Measurements from ENCODE around the gene THADA.
A peak's percentile ranks its signal among the peaks of the same experiment; 100 is the strongest.

The THADA gene

DNA sequence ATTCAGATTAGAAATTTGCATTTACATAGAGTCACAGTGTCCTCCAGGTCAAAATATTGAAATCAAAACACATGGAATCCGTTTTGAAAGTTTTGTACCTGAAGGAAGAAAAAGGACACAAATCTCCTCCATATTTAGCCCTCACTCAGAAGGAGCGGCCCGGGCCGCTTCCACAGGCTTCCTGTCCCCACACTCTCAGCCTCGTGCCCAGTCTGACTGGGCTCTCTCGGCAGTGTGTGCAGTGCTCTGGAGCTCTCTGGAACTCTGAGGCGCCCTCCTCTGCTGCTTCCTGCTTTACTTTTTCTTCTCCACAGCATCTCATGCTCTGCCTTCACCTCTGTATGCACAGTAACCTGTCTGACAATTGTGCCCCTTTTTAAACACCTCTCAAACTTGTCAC lies 347.2 kb downstream of the THADA start:
- no peak for DNase-seq (ENCODE audit: low read depth in 2 of 2)

DNA sequence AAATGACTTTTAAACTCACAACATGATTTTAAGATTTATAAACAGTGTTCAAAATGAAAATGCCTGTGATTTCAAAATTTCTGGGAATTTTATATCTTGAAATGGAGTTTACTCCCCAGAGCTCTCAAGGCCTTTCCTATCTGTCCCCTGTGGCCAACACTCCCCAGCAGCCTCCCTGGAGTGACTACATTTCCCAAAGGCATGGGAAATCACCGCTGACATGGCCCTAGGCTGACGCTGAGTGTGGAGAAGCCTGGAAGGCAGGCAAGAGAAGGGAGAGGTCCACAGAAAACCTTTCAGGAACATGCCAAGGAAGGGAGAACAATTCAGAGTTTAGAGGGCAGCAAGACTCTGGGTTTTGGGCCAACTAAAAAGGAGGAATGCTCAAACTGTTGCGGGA lies 349.2 kb downstream of the THADA start:
- no peak for DNase-seq (ENCODE audit: low read depth in 2 of 2)

DNA sequence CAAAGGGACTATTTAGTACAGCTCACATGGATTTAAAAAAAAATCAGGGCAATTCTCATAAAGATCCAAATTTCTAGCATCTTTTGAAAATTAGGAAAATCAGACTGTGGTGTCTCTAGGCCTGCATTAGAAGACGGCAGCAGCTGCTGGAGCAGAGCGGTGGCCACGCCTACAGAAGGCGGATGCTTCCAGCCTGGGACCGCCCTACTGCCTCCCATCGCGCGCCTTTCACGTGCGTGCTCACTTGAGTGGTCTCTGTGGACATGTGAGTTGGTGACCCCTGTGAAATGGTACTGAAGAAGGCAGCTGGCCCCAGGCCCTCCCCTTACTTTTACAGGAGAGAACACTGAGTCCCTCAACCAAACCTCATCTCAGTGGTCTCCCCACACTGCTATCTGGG lies 354.3 kb downstream of the THADA start:
- DNase-seq (ENCODE audit: low read depth in 2 of 2), result no peak

DNA sequence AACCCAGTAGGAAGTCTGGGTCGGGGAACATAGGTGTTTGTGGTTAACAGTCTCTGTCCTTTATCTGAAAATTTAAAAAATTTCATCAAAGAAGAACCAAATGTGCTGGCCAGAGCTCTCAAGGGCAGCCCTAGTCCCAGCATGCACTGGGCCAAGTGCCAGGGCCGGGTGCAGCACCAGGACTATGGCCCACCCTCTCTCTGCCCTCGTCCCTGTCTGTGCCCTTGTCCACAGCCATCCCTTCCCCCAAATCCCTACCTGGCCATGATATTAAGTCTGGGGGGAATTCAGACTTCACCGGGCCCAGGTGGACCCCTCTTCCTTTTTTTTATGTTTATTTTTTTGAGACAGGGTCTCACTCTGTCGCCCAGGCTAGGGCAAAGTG lies 355.1 kb downstream of the THADA start:
- no peak for DNase-seq (ENCODE audit: low read depth in 2 of 2)

DNA sequence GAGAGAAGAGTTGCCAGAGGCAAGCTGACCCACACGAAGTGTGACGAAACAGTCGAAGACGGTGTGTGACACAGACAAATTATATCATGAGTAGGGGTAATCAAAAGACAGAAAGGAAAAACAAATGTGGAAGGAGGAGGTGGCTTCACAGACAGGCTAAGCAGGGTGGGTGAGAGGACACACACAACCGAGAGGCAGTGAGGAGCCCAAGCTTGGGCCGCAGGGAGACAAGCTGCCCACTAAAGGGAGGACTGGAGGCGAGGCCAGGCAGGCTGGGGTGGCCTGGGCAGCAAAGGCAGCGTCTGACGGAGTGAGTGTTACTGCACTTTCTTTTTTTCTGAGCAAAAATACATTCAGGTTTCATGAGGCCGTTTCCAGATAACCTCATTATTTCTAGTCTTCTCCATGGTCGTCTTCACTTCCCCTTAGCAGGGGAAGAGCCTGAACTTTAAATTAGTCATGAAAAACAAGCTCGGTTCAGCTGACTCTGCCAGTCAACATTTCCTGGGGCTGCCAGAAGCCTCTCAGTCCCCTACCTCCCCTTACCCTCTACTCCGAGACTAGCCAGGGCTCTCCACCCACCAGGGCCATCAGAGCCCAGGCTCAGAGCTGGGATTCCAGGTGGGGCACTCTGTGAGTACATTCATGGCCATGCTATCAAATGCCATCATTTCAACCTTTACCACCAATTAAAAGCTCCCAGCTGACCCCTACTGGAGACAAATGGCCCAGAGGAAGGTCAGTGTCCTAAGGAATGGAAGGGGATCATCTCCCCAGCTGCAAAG lies 355.7 kb downstream of the THADA start:
- no peak for DNase-seq (ENCODE audit: low read depth in 2 of 2)

DNA sequence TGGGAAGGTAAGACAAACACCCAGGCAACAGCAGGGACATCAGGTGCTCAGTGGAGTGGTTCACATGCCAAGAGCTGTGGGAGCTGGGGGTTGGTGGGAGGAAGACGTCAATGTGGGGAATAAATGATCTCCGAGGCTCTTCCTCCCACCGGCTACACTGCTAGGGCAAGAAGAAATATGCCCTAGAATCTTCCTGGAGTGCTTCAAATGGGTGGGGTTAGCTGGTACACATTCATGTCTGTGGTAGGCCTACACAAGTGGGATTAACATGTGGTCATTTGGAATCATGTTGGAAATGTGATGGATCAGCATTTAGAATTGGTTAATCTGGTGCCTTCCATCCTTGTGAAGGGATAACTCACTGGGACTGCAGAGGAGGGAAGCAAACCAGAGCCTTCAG lies 357.0 kb downstream of the THADA start:
- no peak for DNase-seq (ENCODE audit: low read depth in 2 of 2)

DNA sequence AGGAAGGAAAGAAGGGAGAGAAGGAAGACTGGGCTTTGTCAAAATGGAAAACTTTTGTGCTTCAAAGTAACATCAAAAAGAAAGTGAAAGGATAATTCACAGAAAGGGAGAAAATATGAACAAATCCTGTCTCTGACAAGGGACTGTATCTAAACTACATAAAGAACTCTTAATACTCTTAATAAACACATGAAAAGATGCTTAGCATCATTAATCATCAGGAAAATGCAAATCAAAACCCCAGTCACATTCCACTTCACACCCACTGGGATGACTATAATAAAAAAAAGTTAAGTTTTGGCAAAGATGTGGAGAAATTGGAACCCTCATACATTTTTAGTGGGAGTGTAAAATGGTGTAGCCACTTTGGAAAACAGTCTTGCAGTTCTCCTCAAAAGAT lies 357.7 kb downstream of the THADA start:
- DNase-seq (ENCODE audit: low read depth in 2 of 2), result no peak

DNA sequence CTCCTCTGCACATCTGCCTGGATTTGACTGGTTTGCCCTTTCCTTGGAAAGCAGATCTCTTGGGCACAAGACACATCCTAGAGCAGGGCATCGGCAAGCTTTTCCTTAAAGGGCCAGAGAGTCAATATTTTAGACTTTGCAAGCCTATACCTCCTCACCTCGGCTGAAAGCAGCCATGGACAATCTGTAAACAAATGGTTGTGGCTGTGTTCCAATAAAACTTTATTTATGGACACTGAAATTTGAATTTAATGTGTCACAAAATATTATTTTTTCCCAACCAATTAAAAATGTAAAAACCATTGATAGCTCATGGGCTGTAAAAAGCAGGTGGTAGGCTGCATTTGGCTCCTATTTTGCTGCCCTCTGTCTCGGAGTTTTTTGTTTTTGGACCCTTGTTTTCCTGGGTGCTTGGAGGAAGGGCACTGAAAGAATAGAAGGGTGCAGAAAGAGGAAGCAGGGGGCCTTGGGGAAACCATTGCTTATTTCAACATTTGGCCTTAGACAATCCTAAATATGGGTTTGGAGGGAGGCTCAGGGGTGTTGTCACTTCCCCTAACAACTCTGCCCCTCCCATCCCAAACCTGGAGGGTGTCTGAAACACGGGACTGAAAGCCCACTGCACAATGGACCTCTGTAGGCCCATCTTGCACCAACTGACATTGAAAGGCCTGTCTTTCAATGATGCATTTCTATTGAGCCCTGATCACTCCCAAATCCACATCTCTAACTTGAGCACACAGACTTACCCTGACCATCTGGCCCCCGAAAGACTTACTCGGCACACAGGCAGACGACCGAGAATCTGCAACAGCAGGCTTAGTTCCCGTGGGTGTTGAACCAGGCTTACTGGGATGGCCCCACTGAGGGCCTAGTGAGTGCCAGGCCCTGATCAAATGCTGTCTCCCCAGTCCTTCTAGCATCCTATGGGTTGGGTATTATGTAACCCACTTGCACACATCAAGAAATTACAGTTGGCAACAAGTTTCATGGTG lies 362.3 kb downstream of the THADA start:
- no peak for DNase-seq (ENCODE audit: low read depth in 2 of 2)

DNA sequence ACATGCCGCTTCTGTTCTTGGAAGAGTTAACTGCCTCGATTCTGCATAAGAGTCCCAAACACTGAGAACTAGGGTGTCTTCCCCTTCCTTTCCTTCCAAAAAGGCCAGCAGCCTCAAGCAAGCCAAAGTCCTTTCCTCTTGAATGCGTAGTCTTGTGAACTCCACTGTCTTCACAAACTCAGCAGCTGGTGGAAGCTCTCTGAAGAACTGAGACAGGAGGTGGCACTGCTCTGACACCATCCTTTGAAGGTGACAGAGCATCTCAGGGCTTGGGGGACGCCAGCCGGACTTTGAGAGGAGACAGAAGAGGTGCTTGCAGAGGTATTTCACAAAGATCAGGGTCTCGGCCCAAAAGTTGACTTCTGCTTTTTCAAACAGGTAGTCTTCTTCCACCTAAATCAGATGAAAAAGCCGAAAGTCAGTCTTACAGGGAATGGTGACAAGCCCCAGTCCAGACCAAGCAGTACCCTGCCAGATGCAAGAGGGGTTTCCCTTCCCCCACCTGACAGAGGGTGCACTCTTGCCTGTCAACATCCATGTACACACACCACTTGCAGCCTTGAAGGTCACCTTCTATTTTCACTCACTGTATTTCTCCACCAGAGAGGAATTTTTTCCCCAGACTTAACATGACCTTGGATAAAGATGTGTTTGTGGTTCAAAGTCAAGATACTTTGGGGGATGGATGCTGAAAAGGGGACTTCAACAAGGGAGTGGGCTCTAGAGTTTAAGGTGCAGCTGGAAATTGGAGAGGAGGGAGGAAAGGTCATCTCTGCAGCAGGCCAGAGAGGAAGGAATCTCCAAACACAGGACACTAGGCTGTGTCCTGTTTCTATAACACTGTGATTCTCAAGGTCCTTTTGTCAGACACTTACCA lies 364.6 kb downstream of the THADA start:
- no peak for DNase-seq (ENCODE audit: low read depth in 2 of 2)

DNA sequence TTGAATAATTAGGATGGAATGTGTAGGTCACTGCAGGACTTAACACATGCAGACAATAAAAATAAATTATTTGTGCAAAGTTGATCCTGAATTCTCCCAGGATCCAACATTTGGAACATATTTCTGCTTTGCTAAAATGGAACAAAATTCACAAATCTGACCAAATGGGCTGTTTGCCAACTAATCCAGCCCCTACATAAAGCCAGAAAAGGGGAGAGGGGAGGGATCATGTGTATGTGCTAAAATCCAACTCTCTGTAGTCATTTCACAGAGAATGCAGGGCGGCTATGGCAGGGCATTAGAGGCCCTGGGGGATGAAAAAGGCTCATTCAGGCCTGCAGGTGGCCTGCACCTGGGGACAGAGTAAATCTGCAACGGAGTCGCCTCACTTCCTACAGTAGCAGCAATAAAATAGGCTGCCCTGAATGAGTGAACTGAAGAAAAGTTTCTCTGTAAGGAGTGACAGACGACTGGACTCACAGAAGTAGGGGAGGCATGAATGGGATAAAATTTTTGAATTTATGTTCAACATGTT lies 365.4 kb downstream of the THADA start:
- no peak for DNase-seq (ENCODE audit: low read depth in 2 of 2)

DNA sequence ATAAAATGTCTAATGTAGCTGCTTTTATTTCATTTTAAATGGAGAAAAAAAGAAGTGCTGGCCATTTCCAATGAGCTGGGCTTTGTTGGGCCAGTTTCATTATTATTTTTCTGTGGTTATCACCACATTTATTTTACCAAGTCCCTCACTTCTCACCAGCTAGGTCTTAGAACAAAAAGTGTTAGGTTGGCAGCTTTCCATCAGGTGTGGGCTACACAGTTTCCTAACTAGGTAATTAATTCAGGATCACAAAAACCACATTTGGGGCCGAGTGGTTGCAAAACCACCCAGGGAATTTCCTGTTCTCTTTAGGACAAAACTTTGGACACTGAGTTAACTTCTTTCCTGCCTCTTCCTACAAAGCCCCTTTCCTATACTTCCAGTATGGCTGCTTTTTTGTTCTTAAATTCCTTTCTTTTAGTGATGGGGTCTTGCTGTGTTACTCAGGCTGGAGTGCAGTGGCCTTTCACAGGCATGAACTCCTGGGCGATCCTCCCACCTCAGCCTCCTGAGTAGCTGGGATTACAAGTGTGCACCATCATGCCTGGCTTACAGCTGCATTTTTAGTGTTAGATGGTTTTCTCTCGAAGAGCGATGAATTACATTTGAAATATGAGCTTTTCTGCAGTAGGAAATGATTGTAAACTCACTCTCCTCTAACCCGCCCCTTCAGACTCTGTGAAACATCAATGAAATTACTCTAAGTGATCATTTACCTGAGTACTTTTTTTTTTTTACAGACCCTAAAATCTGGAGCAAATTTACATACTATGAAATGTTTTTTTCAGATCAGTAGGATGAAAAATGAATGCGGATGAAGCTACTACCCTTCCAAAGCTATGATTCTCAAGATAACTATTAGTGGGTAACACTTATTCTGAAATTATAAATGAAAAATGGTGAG lies 366.8 kb downstream of the THADA start:
- no peak for DNase-seq (ENCODE audit: low read depth in 2 of 2)

DNA sequence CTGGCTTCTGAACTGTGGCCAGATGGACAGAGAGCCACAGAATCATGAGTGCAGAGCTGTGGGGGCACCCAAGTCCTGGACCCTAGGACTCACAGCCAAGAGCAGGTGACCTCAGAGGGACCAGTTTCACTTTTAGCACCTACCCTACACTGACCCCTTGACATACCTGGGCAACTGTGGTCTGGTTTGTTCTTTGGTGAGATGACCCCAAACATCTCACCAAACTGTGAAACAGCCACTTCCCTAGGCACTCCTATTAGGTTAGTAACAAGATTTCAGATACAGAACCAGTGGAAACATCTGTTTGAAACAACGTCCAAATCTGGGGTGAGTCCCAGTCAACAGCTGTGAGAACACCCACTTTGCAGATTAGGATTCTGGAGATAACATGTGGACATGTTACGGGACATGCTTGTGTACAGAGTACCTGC lies 367.5 kb downstream of the THADA start:
- no peak for DNase-seq (ENCODE audit: low read depth in 2 of 2)

DNA sequence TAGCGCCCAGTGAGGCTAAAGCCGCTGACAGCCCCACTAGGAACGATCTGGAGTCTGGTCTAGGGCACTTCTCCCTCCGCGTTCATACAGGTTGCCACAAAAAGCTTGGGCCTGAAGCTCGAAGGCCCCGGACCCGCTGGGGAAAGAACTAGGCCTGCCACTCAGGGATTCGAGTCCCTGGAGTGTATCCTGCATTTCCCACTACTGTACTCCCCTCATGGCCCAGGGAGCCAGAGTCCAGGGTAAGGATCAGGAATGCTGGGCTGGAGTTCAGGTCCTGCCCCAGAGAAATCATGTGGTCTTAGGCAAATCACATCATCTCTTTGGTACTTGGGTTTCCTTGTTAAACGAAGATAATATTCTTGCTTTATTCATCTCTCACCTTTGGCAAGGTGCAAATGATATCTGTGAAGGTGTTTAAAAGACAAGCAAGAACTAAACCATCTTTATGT lies 368.0 kb downstream of the THADA start:
- DNase-seq (ENCODE audit: low read depth in 2 of 2), result no peak

DNA sequence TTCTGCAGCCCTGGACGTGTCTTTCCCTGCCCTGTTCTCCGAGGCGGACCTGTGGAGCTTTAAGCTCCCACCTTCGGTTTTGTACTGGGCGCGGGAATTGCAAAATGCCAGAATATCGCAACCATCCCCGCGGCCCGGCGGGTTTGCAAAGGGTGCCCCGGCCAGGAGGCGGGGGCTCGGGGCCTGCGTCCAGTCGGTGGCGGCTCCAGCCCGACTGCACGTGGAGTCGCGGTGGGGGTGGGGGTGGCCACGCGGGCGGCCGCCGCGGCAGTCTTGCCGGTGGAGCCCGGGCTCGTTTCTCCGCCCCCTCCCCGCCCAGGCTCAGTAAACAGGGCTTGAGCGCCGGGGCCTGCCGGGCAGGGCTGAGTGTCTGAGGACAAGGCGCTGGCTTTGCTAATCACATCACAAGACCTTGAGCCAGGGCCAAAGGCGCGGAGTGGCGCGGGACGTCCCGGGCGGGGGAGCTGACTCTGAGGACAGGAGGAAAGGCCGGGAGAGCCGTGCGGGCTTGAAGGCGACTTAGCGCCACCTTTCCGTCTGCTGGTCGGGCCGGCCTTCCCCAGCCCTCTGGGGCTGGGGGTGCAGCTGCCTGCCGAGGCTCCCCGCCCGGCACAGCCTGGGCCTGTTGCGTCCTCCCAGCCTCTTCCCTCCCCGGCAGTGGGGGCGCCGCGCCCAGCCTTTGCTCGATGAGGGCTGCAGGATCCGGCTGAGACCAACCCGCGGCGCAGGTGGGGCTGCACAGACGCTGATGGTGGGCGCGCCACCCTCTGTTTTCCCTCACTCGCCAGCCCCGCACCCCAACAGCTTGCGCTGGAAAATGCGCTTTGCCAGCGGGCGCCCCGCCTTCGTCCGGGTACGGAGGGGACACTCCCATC lies 368.6 kb downstream of the THADA start:
- DNase-seq (ENCODE audit: low read depth in 2 of 2), result peak; percentile 40 to 51

DNA sequence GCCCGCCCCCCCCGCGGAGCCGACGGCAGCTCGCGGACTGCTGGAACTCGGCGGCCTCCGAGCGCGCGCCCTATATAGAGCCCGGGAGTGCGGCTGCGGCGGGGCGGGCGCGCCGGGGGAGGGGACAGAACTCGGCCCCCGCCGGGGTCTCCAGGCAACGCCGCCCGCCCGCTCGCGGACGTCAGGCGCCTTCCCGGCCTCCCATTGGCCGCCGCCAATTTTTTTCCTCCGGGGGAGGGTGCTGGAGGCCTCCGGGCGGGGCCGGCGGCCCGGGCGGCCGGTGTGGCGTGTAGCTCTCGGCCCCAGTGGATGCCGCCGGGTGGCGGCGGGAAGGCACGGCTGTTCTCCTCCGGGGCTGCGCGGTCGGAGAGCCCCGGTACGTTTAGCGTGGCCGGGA lies 369.3 kb downstream of the THADA start, which contains the start of gene ZFP36L2:
Gene ZFP36L2, minus strand, starts transcription at position 49 of the 397 bp plus-strand sequence. CDS start 291 bp downstream, outside the sequence.
- DNase-seq (ENCODE audit: low read depth in 2 of 2), result peak; percentile 89 to 94

DNA sequence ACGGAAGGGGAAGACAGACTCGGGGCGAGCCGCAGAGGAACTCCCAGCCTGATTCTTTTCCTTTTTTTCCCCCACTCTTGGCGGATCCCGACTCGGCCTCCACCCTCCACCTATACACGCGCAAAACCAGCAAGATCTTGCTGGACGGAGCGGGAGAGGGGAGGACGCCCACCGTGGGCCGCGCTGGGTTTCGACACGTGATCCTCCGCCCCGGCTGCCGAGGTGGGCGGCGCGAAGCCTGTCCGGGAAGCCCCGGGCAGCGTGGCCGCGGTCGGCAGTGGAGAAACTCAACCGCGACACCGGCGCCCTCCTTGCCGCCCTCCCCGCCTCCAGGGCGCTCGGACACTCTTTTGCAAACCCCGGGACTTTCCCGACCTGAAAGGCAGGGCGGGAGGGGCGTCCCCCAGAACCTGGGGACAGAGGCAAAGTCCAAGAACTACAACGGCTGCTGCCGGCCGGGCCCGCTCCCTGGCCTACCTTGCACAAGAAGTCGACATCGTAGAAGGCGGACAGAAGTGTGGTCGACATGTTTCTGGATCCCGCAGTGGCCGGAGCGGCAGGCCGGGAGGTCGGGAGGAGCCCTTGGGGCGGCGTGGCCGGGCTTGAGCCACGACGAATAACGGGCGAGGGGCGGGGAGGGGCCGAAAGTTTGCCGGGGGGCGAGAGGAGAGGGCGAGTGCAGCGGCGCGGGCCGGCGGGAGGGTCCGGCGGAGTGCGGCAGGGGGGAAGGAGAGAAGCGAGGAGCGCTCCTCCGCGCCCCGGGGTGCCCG lies 369.9 kb downstream of the THADA start:
- DNase-seq (ENCODE audit: low read depth in 2 of 2), result peak; percentile 45 to 53

DNA sequence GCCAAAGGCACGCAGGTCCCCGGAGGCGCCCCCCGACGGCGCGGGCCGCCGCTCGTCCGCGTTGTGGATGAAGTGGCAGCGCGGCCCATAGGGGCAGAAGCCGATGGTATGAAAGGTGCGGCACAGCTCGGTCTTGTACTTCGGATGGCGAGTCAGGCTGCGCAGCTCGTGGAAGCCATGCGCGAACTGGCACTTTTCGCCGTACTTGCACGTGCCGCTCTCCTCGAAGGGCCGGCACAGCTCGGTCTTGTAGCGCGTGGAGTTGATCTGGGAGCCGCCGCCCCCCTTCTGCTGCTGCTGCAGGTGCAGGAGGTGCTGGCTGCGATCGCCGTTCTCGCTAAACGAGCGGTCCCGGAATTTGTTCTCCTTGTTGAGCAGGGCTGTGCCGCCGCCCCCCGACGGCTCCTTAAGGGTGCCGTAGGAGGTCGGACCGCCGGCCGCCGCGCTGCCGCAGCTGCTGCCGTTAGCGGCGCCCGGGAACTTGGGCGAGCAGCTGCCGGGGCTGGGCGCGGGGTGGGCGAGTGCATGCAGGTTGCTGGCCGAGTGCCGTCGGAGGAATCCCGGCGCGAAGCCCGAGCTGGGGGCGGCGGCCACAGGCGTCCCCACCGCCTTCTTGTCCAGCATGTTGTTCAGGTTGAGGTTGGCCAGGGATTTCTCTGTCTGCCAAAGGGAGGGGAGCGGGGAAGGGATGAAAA lies 370.6 kb downstream of the THADA start:
- DNase-seq (ENCODE audit: low read depth in 2 of 2), result peak; percentile 49

DNA sequence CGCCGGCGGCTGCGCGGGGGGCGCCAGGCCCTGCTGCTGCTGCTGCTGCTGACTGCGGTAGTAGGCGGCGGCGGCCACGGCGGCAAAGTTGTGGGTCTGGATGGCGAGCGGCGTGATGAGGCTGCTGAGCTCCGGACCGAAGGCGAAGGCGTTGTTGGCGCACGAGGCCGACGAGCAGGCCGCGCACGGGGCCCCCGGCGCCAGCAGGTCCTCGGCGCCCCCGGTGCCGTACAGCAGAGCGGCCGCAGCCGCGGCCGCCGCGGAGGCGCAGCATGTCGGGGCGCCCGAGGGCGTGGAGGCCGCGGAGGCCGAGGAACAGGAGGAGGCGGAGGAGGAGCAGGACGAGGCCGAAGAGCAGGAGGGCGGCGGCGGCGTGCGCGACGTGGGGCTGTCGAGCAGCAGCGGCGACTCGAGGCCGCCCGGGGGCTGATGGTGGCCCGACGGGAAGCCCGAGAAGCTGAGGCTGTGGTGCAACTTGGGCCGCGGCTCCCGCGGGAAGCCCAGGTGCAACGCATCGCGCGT lies 371.2 kb downstream of the THADA start:
- peak; percentile 22 to 24 for DNase-seq (ENCODE audit: low read depth in 2 of 2)

Data from stimulated activated CD4-positive, alpha-beta T cell treated with anti-CD3 and anti-CD28 coated beads, Interleukin-15, amount 100 ng/mL, for 48 hours (primary cell).